Activated CD8-positive, alpha-beta memory T cell treated with anti-CD3 and anti-CD28 coated beads for 24 hours (primary cell): ENCODE results near the gene TRABD2B.

ENCODE experiments used
- DNase-seq: peaks from one replicate; pipeline ENCODE4 v3.0.0-alpha.2; 2020

TRABD2B gene

GRCh38 chr1:48019714-48020315 is 22.6 kb upstream of the TRABD2B start:
- no peak for DNase-seq

- DNase-seq, result no peak
Observed at GRCh38 chr1:48018799-48019198, 21.6 kb upstream of the TRABD2B start.

GRCh38 chr1:48017716-48018115 is 20.5 kb upstream of the TRABD2B start:
- DNase-seq, result no peak

GRCh38 chr1:48016515-48016914 is 19.3 kb upstream of the TRABD2B start:
- DNase-seq, result no peak

- DNase-seq, result no peak
Observed at GRCh38 chr1:48013270-48013669, 16.1 kb upstream of the TRABD2B start.

- DNase-seq, result no peak
Observed at GRCh38 chr1:48007047-48007446, 9.9 kb upstream of the TRABD2B start.

- no peak for DNase-seq
Observed at GRCh38 chr1:48006264-48006663, 9.1 kb upstream of the TRABD2B start.

- no peak for DNase-seq
Observed at GRCh38 chr1:48005253-48006117, 8.3 kb upstream of the TRABD2B start.

- DNase-seq, result no peak
Observed at GRCh38 chr1:48003741-48004531, 6.8 kb upstream of the TRABD2B start.

GRCh38 chr1:48002142-48002541 is 5.0 kb upstream of the TRABD2B start:
- no peak for DNase-seq

- no peak for DNase-seq
Observed at GRCh38 chr1:48001696-48002095, 4.5 kb upstream of the TRABD2B start.

GRCh38 chr1:48000883-48001282 is 3.7 kb upstream of the TRABD2B start:
- DNase-seq, result no peak

GRCh38 chr1:47999097-47999496 is 1.9 kb upstream of the TRABD2B start:
- no peak for DNase-seq

- no peak for DNase-seq
Observed at GRCh38 chr1:47998396-47998990, 1.3 kb upstream of the TRABD2B start.

- DNase-seq, result no peak
Observed at GRCh38 chr1:47996406-47997226, 569 bp downstream of the TRABD2B start.

GRCh38 chr1:47996060-47996405 is 1.2 kb downstream of the TRABD2B start:
- no peak for DNase-seq

- no peak for DNase-seq
Observed at GRCh38 chr1:47995306-47996050, 1.7 kb downstream of the TRABD2B start.

GRCh38 chr1:47993881-47994625 is 3.1 kb downstream of the TRABD2B start:
- DNase-seq, result no peak

GRCh38 chr1:47993416-47993740 is 3.8 kb downstream of the TRABD2B start:
- no peak for DNase-seq

- DNase-seq, result no peak
Observed at GRCh38 chr1:47992720-47993415, 4.3 kb downstream of the TRABD2B start.

GRCh38 chr1:47991673-47992072 is 5.5 kb downstream of the TRABD2B start:
- no peak for DNase-seq
